ENCODE results near the gene GSTO1.

GSTO1 gene

DNA sequence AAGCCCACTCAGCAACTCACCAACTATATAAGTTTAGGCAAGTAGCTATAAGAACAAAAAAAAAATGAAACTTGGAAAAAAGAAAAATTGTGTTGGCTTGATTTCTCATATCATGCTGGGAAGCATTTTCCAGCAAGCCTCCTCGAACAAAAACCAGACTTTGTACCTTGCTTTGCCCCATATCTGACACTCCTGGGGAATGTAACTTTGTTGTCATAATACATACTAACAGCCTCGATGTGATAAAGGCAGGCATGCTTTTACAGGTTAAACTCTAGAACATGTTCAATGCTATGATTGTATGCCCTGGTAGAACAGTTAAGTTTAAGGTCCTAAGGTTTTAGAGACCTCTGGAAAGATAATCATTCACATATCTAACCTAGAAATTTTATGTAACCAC is 34.2 kb upstream of the GSTO1 start:
- H3K27me3 Mint-ChIP-seq (ENCODE audit: low read depth): peaks cover 9% of the 10 kb centered on the region
- no peaks in the 10 kb centered on the region for H3K9me3 Mint-ChIP-seq
- H3K27ac Mint-ChIP-seq: no peak overlapping the region
- H3K36me3 Mint-ChIP-seq (ENCODE audit: low read depth): no peaks in the 10 kb centered on the region
- peaks cover 12% of the 10 kb centered on the region for H3K4me1 Mint-ChIP-seq
- no peak overlapping the region for H3K4me3 Mint-ChIP-seq
- TF ChIP-seq, protein P1, sequence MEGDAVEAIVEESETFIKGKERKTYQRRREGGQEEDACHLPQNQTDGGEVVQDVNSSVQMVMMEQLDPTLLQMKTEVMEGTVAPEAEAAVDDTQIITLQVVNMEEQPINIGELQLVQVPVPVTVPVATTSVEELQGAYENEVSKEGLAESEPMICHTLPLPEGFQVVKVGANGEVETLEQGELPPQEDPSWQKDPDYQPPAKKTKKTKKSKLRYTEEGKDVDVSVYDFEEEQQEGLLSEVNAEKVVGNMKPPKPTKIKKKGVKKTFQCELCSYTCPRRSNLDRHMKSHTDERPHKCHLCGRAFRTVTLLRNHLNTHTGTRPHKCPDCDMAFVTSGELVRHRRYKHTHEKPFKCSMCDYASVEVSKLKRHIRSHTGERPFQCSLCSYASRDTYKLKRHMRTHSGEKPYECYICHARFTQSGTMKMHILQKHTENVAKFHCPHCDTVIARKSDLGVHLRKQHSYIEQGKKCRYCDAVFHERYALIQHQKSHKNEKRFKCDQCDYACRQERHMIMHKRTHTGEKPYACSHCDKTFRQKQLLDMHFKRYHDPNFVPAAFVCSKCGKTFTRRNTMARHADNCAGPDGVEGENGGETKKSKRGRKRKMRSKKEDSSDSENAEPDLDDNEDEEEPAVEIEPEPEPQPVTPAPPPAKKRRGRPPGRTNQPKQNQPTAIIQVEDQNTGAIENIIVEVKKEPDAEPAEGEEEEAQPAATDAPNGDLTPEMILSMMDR (IDR thresholded peaks at IDR 0.05; ENCODE audit: unreplicated experiment in 3 of 3): no peak

DNA sequence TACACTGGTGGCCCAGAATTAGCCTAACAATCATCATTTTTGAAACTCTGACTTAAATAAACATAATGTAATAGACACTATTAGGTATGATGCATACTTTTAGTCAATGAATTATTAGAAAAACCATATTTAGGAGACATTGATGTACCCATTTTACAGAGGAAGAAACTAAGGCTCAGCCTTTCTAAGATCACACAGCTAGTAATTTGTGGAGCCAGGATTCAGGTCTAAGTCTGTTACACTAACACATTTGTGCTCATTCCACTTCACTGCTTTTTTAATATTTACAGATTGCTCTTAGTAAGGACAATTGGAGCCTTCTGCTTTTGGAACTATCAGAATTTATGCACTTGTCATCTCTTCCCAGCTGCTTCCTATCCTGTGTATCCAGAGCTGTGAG is 31.4 kb upstream of the GSTO1 start:
- Mint-ChIP-seq H3K4me3 (no peak overlapping the region), H3K4me1 (peaks cover 12% of the 10 kb centered on the region), H3K27ac (no peak overlapping the region), H3K36me3 (ENCODE audit: low read depth) (no peaks in the 10 kb centered on the region), H3K9me3 (no peaks in the 10 kb centered on the region), H3K27me3 (ENCODE audit: low read depth) (peaks cover 9% of the 10 kb centered on the region)
- TF ChIP-seq, protein P1 (IDR thresholded peaks at IDR 0.05; ENCODE audit: unreplicated experiment in 3 of 3): no peak

DNA sequence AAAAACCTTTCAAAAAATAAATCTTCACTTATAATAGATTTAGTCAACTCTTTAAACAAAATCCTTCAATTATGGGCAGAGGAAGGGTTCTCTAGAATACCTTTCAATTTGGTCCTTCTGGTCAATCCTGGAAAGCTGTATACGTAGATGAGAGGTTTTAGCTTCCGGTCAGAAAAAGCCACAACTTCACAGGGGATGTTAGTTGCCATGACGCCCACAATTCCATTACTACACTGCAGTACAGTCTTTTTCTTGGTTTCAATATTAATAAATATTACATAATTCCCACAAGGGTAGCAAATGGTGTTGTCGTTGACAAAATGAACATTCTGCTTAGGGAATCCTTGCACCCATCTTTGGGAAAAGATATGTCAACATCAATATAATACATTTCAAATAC is 24.2 kb upstream of the GSTO1 start:
- Mint-ChIP-seq H3K9me3 (peaks cover 8% of the 10 kb centered on the region), H3K27me3 (ENCODE audit: low read depth) (peaks cover 5% of the 10 kb centered on the region), H3K27ac (no peak overlapping the region), H3K36me3 (ENCODE audit: low read depth) (no peaks in the 10 kb centered on the region), H3K4me3 (peak overlapping the region; percentile 91 to 94 (median 92)), H3K4me1 (no peaks in the 10 kb centered on the region)
- TF ChIP-seq, protein P1 (IDR thresholded peaks at IDR 0.05; ENCODE audit: unreplicated experiment in 3 of 3): no peak

DNA sequence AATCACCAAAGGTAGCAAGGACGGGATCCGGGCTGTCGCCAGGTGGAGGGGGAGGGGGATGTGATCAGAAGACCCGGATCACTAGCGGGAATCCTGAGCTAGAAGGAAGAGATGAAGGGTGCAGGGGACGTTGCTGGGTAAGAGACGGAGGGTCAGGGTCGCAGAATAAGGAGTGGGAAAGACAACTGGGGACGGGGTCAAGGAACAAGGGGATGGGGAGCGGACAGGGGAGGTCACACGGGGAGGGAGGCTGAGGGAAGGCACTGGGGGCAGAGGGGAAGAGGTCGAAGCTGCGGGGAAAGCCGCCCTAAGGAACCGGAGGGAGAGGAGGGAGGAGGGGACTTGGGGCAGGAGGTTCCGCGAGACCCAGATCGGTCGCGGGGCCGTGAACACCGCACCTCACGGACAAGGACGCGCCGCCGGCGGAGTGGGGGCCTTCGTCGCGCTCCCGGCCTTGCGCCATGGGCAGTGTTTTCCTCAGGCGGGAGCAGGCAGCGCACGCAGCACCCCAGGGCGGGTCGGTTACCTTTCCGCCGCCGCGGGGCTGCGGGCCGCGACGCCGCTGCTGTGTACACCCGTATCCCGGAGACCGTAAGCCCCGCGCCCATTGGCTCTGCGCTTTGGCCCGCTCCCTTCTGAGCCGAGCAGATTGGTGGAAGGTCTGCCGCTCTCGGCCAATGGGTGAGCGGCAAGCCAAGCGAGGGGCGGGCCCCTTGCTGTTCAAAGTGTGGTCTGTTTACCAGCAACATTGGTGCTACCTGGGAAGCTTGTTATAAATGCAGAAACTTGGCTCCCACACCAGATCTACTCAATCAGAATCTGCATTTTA is 22.7 kb upstream of the GSTO1 start, which contains the start of gene CFAP43:
Gene CFAP43, minus strand, starts transcription at position 581 of the 829 bp plus-strand sequence. Its CDS starts 118 bp downstream, at position 463.
- Mint-ChIP-seq H3K27ac (peak within 1 kb of the TSS in 2 of 3 experiments; percentile 61 to 87), H3K4me3 (peak within 1 kb of the TSS; percentile 91 to 94 (median 92)), H3K9me3 (peaks cover 14% of the 10 kb centered on the region), H3K27me3 (ENCODE audit: low read depth) (peaks cover 5% of the 10 kb centered on the region), H3K36me3 (ENCODE audit: low read depth) (no peaks in the 10 kb centered on the region), H3K4me1 (no peaks in the 10 kb centered on the region)
- TF ChIP-seq, protein P1 (IDR thresholded peaks at IDR 0.05; ENCODE audit: unreplicated experiment in 3 of 3): no peak

DNA sequence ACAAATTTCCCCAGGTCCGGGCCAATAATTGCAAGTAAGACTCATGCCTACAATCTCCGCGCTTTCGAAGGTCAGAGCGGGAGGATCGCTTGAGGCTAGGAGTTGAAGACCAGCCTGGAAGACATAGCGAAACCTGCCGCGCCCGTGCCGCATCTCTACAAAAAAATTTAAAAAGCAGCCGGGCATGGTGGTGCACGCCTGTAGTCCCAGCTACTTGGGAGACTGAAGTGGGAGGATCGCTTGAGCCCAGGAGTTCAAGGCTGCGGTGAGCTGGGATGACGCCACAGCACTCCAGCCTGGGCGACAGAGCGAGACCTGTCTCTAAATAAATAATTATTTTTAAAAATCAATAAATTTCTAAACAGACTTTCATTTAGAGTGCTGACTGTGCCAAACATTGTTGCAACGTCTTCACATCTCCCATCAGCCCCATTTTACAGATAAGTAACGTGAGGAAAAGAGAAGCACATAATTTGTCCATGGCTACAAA is 22.0 kb upstream of the GSTO1 start:
- TF ChIP-seq, protein P1 (IDR thresholded peaks at IDR 0.05; ENCODE audit: unreplicated experiment in 3 of 3): no peak
- Mint-ChIP-seq H3K36me3 (ENCODE audit: low read depth) (no peaks in the 10 kb centered on the region), H3K27ac (peak overlapping the region in 1 of 3 experiments; percentile 57), H3K4me1 (no peaks in the 10 kb centered on the region), H3K27me3 (ENCODE audit: low read depth) (peaks cover 5% of the 10 kb centered on the region), H3K9me3 (peaks cover 14% of the 10 kb centered on the region), H3K4me3 (peak overlapping the region; percentile 91 to 94 (median 92))
